Fibroblast of lung (primary cell): ENCODE results near the gene SPON1.

Source experiments
- EZH2 ChIP-seq: IDR thresholded peaks from 2 replicates; pipeline ENCODE4 v1.5.1; 2012; ENCODE audit warnings: low read length, control low read depth, mild to moderate bottlenecking; ENCODE audit errors: missing control alignments
- TF ChIP-seq, protein P1 (sequence below), 2 donors: IDR thresholded peaks in 1 of 2; conservative IDR thresholded peaks in 1 of 2; 1 replicate in 1 of 2; 2 replicates in 1 of 2; pipeline ENCODE4 v1.5.1; 2011 to 2012; ENCODE audit warnings: low read length in 2 of 2, control low read depth in 1 of 2, inconsistent platforms in 1 of 2, low read depth in 1 of 2, mild to moderate bottlenecking in 1 of 2

DNA sequence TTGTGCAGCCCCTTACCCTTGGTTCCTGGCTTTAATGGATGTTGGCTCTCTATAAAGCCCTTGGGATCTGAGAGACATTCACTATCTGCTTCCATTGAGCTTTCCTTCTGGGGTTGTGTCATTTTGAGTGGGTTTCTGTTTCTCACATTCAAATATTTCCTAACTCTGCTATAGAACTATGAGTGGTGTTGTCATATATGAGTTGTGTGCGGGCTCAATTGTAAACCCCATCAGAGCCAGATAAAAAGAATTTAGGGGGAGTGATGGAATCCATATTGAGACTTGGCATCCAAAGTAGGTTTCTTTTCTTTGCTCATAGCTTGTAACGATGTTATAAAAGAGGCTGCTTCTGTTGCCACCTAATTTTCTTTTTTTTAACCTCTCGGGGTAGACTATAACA is 41.8 kb upstream of the SPON1 start:
- TF ChIP-seq, protein P1, sequence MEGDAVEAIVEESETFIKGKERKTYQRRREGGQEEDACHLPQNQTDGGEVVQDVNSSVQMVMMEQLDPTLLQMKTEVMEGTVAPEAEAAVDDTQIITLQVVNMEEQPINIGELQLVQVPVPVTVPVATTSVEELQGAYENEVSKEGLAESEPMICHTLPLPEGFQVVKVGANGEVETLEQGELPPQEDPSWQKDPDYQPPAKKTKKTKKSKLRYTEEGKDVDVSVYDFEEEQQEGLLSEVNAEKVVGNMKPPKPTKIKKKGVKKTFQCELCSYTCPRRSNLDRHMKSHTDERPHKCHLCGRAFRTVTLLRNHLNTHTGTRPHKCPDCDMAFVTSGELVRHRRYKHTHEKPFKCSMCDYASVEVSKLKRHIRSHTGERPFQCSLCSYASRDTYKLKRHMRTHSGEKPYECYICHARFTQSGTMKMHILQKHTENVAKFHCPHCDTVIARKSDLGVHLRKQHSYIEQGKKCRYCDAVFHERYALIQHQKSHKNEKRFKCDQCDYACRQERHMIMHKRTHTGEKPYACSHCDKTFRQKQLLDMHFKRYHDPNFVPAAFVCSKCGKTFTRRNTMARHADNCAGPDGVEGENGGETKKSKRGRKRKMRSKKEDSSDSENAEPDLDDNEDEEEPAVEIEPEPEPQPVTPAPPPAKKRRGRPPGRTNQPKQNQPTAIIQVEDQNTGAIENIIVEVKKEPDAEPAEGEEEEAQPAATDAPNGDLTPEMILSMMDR (conservative IDR thresholded peaks at IDR 0.05 in 1 of 2, IDR thresholded peaks at IDR 0.05 in 1 of 2; ENCODE audit: low read depth in 1 of 2, low read length in 2 of 2): no peak
- no peak for TF ChIP-seq EZH2
